ENCODE results near the gene NVL. TPM values are rescaled to one million over a fixed set of nuclear protein-coding genes. Genes with fewer than 3 reads are reported as not detected.
"Not testable (repeated sequence)": the region's sequence is repeated elsewhere in the genome, so short reads cannot be mapped to it uniquely, and the experiment has no call there.

Gene NVL
- 36.0 TPM for total RNA-seq

DNA sequence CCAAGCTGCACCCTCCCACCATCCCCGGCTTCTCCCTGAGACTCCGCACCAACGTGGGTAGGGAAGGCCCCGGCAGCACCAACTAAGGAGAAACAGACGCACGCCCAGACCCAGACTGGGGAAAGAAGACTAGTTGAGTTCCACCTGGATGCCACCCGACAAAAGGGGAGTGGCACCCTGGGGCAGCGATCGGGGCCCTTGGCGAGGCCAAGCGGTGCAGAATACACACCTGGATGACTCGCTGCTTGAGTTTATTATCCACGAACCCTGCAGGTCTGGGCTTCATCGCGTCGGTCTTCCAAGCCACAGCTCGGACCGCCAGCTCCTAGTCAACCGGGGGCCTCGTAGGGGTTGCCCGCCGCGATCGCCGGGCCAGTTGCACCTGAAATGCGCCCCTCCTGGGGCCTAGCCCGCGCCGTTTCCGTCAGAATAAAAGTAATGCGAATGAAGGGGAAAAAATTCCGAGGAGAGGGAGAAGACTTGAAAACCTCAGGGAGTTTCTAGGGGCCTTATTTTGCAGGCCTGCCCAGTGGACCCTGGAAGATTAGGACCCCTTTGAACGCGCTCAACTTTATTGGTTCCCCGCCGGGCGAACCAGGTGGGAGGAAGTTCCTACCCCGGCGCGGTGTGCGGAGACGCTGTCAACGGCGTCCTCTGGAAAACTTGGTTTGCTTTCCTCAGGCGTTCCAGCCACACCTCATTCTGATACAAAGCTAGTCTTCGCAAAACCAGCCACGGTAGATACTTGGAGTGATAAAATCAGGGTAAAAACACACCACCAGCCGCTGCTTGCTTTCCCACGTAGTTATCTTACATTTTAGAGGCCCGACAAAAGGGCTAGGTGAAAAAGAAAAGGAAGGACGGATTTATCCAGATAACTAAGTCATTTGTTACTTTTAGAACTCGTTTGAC lies at the start of gene NVL:
Gene NVL, minus strand, starts transcription at position 331 of the 912 bp plus-strand sequence. Its CDS starts 45 bp downstream, at position 286.
- DNase-seq, result peak; percentile 73

- DNase-seq, result no peak
Observed at GRCh38 chr1:224378855-224379631, 49.1 kb upstream of the NVL start.

DNA sequence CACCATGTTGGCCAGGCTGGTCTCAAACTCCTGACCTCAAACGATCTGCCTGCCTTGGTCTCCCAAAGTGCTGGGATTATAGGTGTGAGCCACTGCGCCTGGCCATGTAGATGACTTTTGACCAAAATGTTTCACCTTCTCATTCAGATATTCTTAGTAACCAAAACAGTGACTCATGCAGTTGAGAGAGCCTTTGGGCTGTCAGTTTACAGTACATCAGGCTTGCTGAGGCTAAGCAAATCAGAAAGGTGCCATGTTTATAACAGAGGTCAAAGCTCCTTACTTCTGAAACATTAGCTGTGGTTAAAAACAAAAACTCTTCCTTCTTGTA lies 47.7 kb upstream of the NVL start:
- no peak for DNase-seq

DNA sequence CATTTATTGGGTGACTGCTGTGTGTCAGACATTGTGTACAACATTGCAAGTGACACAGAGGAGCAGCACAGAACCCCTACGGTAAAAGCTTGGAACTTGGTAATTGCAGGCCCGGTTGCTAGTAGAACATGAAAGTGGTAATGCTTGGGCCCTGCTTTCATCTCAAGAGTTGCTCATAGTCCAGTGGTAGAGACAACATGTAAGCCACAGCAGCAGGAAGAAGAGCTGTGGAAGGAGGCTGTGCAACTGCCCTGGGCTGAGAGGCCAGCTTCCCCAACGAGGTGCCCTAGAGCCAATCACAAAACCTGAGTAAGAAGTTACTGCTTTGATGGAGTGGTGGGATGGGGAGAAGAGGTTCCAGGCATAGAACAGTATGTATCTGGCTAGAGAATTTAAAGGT lies 45.1 kb upstream of the NVL start:
- no peak for DNase-seq

GRCh38 chr1:224373008-224373590 lies 43.1 kb upstream of the NVL start:
- no peak for DNase-seq

DNA sequence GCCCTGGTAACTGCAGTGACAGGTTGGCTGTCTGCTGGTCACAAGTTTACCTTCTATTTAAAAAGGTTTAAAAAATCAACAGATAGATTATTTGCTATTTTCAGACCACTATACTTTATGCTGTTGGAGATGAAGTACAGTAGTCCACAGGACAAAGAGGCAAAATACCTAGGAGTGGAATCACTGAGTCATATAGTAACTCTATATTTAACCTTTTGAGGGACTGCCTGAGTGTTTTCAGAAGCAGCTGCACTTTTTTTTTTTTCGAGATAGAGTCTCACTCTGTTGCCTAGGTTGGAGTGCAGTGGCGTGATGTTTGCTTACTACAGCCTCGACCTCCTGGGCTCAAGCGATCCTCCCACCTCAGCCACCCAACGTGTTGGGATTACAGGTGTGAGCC lies 38.4 kb upstream of the NVL start:
- no peak for DNase-seq

GRCh38 chr1:224359207-224359606 lies 29.2 kb upstream of the NVL start:
- no peak for DNase-seq

DNA sequence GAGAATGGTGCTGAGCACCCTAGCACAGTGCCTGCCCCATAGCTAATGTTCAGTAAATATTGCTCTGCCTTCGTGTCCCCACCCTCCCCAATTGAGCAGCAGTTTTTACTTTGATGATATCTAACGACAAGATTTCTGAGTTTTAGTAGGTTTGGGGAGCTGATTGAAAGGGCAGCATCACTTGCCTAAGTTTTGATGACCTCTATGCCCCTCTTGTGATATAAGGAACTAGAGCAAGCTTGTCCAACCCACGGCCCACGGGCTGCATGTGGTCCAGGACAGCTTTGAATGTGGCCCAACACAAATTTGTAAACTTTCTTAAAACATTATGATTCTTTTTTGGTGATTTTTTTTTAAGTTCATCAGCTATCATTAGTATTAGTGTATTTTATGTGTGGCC lies 28.3 kb upstream of the NVL start:
- DNase-seq, result no peak

GRCh38 chr1:224357626-224358124 lies 27.7 kb upstream of the NVL start:
- DNase-seq, result no peak

DNA sequence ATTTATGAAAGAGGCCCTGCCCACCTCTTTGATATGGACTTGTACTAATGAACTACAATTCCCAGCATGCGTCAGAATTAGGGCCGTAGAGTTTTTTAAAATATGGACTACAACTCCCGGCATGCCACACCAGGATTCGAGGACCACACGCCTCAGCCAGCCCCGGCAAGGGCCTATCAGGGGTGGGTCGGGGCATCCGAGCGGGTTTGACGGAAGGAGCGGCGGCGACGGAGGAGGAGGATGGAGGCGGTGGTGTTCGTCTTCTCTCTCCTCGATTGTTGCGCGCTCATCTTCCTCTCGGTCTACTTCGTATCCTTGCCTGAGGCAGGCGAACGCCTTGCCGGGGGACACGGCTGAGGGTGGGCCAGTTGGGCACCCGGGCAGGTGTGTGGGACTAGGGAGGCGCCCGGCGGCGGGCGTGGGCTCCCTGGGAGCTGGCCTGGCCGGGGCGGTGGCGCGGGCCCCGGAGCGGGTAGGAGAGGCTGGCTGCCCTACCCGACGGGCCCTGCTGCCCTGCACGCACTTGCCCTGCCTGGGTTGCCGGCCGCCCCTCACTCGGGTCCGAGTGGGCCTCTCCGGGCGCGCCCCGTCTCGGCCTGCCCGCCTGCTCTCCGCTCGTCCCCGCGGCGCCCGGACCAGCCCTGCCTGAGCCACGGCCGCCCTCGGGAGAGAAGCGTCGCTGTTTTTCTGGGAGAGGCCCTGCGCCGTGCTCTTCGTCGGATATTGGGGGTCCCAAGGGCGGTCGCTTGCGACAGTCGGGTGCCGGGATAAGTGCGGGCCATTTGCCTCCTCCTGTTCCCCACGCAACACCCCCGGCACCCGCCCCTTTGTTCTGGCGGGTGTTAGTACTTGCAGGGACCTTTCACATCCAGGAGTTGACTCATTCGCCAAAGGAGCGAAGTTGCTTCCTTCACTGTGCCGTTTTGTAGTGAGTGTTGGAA lies 27.0 kb upstream of the NVL start, which contains the start of gene CNIH4:
Gene CNIH4, plus strand, starts transcription at position 195 of the 941 bp plus-strand sequence. Its CDS starts 46 bp downstream, at position 241.
- peak; percentile 93 for DNase-seq

DNA sequence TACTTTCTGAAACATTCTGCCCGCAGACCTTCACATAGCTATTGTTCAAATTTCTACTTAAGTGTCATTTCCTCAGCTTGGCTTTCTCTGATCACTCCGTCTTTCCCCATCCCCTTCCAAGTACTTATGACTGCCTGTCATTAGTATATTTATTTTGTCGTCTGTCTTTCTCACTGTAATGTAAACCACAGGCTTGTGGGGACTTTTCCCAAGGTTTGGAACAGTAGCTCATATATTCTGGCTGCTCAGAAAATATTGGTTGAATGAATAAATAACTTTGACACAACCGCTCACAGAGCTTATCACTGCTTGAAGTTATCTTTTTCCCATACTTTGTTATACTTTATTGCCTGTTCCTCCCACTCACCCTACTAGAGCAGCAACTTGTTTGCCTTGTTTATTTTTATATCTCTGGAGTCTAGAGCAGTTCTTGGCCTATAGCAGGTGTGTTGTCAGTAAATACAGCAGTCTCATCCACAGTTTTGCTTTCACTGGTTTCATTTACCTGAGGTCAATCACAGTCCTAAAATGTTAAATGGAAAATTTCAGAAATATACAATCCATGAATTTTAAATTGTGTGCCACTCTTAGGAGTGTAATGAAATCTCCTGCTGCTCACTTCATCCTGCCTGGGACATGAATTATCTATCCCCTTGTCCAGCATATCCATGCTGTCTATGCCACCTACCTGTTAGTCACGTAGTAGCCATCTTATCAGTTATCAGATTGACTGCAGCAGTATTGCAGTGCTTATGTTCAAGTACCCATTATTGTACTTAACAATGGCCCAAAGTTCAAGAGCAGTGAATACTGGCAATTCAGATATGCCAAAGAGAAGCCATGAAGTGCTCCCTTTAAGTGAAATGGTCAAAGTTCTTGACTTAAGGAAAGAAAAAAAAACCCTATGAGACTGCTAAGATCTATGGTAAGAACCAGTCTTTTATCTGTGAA lies 24.3 kb upstream of the NVL start:
- DNase-seq, result no peak

GRCh38 chr1:224352436-224353085 lies 22.6 kb upstream of the NVL start:
- DNase-seq, result not testable (repeated sequence)

DNA sequence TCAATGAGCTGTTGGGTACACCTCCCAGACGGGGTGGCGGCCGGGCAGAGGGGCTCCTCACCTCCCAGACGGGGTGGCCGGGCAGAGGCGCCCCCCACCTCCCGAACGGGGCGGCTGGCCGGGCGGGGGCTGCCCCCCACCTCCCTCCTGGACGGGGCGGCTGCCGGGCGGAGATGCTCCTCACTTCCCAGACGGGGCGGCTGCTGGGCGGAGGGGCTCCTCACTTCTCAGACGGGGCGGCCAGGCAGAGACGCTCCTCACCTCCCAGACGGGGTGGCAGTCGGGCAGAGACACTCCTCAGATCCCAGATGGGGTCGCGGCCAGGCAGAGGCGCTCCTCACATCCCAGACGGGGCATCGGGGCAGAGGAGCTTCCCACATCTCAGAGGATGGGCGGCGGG lies 19.7 kb upstream of the NVL start:
- DNase-seq, result not testable (repeated sequence)

DNA sequence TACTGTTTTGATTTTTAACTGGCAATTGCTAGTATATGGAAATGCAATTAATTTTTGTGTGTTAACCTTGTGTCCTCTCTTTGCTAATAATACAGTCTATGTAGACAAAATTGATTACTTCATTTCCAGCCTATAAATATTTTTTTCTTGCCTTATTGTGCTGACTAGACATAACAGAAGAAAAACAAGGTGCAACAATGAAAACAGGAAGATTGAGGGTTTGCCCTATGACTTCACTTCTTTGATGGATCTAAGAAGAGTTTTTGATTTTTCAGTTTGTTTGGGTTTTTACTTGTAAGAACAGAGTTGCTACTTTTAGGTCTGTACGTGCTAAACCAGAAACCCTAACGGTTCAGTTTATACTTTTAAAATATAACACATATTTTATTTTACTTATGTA lies 18.2 kb upstream of the NVL start:
- no peak for DNase-seq

GRCh38 chr1:224343679-224344078 lies 13.7 kb upstream of the NVL start:
- no peak for DNase-seq

DNA sequence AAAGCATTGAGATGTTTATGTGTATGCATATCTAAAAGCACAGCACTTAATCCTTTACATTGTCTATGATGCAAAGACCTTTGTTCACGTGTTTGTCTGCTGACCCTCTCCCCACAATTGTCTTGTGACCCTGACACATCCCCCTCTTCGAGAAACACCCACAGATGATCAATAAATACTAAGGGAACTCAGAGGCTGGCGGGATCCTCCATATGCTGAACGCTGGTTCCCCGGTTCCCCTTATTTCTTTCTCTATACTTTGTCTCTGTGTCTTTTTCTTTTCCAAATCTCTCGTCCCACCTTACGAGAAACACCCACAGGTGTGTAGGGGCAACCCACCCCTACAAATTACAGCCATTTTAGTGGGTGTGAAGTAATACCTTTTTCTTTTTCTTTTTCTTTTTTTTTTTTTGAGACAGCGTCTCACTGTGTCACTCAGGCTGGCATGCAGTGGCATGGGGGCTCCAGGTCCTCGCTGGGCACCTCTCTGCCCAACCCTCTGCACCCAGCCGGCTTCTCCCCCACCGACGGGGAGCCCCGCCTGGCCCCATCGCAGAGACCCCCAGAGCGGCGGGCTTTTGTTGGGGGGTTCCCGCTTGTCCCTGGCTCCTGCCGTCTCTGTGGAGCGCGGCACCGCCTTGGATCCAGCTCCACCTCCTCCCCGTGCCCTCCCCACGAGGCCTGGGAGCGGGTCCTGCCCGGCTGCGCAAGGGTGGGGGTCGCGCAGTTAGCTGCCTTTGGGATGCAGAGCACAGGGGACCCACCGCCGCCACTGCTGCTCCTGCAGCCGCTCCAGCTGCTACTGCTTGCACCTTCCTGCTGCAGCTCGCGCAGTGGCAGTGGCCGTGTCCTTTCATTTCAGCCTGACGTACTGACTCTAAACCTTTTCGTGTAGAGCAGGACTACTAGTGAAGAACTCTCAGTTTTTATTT lies 10.7 kb upstream of the NVL start:
- not testable (repeated sequence) for DNase-seq

DNA sequence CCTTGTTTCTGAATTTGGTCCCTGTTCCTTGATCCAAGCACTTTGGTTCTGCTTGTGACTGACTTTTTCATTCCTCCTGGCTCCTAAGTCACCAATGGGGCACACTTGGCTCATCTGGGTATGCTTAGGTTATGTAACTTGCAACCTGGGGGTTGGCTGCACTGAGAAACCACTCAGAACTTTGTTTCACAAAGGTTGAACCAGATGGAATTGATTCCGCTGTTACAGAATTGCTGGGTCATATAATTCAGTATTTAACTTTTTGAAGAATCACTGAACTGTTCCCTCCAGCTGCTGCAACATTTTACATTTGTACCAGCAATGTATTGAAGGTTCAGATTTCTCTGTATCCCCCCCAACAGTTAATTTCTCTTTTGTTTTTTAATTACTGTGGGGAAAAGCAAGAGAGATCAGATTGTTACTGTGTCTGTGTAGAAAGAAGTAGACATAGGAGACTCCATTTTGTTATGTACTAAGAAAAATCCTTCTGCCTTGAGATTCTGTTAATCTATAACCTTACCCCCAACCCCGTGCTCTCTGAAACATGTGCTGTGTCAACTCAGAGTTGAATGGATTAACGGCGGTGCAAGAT lies 9.6 kb upstream of the NVL start:
- DNase-seq, result no peak

- DNase-seq, result no peak
Observed at GRCh38 chr1:224338150-224338838, 8.3 kb upstream of the NVL start.

Measured in occipital lobe (tissue), 2 donors.